ENCODE measurements around the gene DNAH14. TPM values are rescaled to one million over a fixed set of nuclear protein-coding genes. Genes with fewer than 3 reads are reported as not detected.
"Not testable (repeated sequence)": the region's sequence is repeated elsewhere in the genome, so short reads cannot be mapped to it uniquely, and the experiment has no call there.

Gene DNAH14
- total RNA-seq, 1 donor from 2014 or later: 14.4 TPM

- Histone ChIP-seq H3K36me3 (no peaks in the 10 kb centered on the region), H3K27me3 (ENCODE audit: low read depth) (no peaks in the 10 kb centered on the region), H3K4me1 (no peaks in the 10 kb centered on the region), H3K4me3 (no peak overlapping the region), H3K27ac (no peak overlapping the region), H3K9me3 (no peaks in the 10 kb centered on the region)
- TF ChIP-seq CTCF (IDR thresholded peaks at IDR 0.05): no peak
- DNase-seq: no peak
- no peak for ATAC-seq
- intact Hi-C loops (cut with DNase I): no loop called here
Measured at GRCh38 chr1:225158291-225158690, 228.8 kb downstream of the DNAH14 start.

GRCh38 chr1:225159793-225160192, 230.3 kb downstream of the DNAH14 start:
- DNase-seq (no peak), ATAC-seq (no peak)
- Histone ChIP-seq H3K27me3 (ENCODE audit: low read depth) (no peaks in the 10 kb centered on the region), H3K4me3 (no peak overlapping the region), H3K9me3 (no peaks in the 10 kb centered on the region), H3K36me3 (no peaks in the 10 kb centered on the region), H3K4me1 (no peaks in the 10 kb centered on the region), H3K27ac (no peak overlapping the region)
- intact Hi-C loops (cut with DNase I): no loop called here
- TF ChIP-seq CTCF (IDR thresholded peaks at IDR 0.05): no peak

- intact Hi-C loops (cut with DNase I): not testable (repeated sequence)
Measured at GRCh38 chr1:225177409-225177808, 247.9 kb downstream of the DNAH14 start.

GRCh38 chr1:225179686-225180085, 250.2 kb downstream of the DNAH14 start:
- Histone ChIP-seq H3K9me3 (peaks cover 31% of the 10 kb centered on the region), H3K4me1 (no peaks in the 10 kb centered on the region), H3K27ac (no peak overlapping the region), H3K27me3 (ENCODE audit: low read depth) (no peaks in the 10 kb centered on the region), H3K36me3 (no peaks in the 10 kb centered on the region), H3K4me3 (no peak overlapping the region)
- ATAC-seq: no peak
- DNase-seq: no peak
- intact Hi-C loops (cut with DNase I): no loop called here
- no peak for TF ChIP-seq CTCF (IDR thresholded peaks at IDR 0.05)

More at GRCh38 chr1:225177409-225177808, 247.9 kb downstream of the DNAH14 start:
- not testable (repeated sequence) for H3K36me3 ChIP-seq; H3K4me3 ChIP-seq; H3K27ac ChIP-seq; ATAC-seq; DNase-seq; H3K4me1 ChIP-seq; H3K27me3 ChIP-seq (ENCODE audit: low read depth)
- peaks cover 31% of the 10 kb centered on the region for H3K9me3 ChIP-seq

- Histone ChIP-seq H3K27me3 (ENCODE audit: low read depth) (no peaks in the 10 kb centered on the region), H3K4me1 (no peaks in the 10 kb centered on the region), H3K36me3 (no peaks in the 10 kb centered on the region), H3K9me3 (peaks cover 24% of the 10 kb centered on the region), H3K4me3 (no peak overlapping the region), H3K27ac (no peak overlapping the region)
- intact Hi-C loops (cut with DNase I): no loop called here
- DNase-seq (no peak), ATAC-seq (no peak)
- TF ChIP-seq CTCF (IDR thresholded peaks at IDR 0.05): no peak
Measured at GRCh38 chr1:225182716-225183115, 253.2 kb downstream of the DNAH14 start.

- intact Hi-C loops (cut with DNase I): no loop called here
- DNase-seq (no peak), ATAC-seq (no peak)
- Histone ChIP-seq H3K4me1 (no peaks in the 10 kb centered on the region), H3K27ac (no peak overlapping the region), H3K4me3 (no peak overlapping the region), H3K27me3 (ENCODE audit: low read depth) (no peaks in the 10 kb centered on the region), H3K9me3 (peaks cover 32% of the 10 kb centered on the region), H3K36me3 (no peaks in the 10 kb centered on the region)
- no peak for TF ChIP-seq CTCF (IDR thresholded peaks at IDR 0.05)
Measured at GRCh38 chr1:225191199-225191753, 261.8 kb downstream of the DNAH14 start.
